ENCODE results near the gene ADIG. TPM values are rescaled to one million over a fixed set of nuclear protein-coding genes. Genes with fewer than 3 reads are reported as not detected.
A peak's percentile ranks its signal among the peaks of the same experiment; 100 is the strongest.

ADIG gene
- total and polyA plus RNA-seq, 2 donors (not counting 1 experiment from before 2014, with no cell fraction given): not detected

DNA sequence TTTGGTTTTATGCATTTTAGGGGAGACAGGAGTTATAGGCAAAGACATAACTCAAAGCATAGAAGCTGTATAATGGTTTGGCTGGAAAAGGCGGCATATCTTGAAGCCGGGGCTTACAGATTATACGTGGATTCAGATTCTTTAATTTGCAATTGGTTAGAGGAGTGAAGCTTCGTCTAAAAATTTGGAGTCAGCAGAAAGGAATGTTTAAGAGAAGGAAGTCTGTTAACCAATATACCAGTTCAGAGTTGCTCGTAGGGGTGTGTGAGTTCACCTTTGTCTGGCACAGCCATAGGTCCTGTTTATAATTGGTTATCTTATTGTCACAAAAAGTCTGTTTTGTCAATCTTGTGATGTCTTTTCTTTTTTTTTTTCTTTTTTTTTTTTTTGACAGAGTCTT is 29.5 kb downstream of the ADIG start:
- Histone ChIP-seq H3K4me3 (replicated peaks in 1 of 4; ENCODE audit: control extremely low read depth in 1 of 4, insufficient read depth in 1 of 4, low read depth in 3 of 4, low read length in 4 of 4) (no peak overlapping the region), H3K4me1 (ENCODE audit: control insufficient read depth, extremely low read depth, insufficient read depth, low read length) (no peaks in the 10 kb centered on the region), H3K79me2 (ENCODE audit: control insufficient read depth, insufficient read depth, low read length) (no peaks in the 10 kb centered on the region), H3K4me2 (ENCODE audit: extremely low read depth, insufficient read depth, low read length) (no peak overlapping the region), H3K27ac (ENCODE audit: insufficient read depth, low read length) (no peak overlapping the region), H3K27me3 (ENCODE audit: control insufficient read depth, insufficient read depth, low read length) (peaks cover 6% of the 10 kb centered on the region), H3K9me3 (ENCODE audit: control insufficient read depth, insufficient read depth, low read depth, low read length) (no peaks in the 10 kb centered on the region), H3K36me3 (ENCODE audit: control insufficient read depth, insufficient read depth, low read length) (no peaks in the 10 kb centered on the region), H2AFZ (ENCODE audit: low read length) (no peak overlapping the region), H4K20me1 (ENCODE audit: control insufficient read depth, extremely low read depth, insufficient read depth, low read length) (no peaks in the 10 kb centered on the region), H3K9ac (ENCODE audit: insufficient read depth, low read length) (no peak overlapping the region)
- DNase-seq (ENCODE audit: low read depth in 2 of 2): peak in 1 of 2 donors; percentile 74
- TF ChIP-seq EZH2 (IDR thresholded peaks at IDR 0.05; ENCODE audit: low read length, missing control alignments) (no peak), CTCF (conservative IDR thresholded peaks at IDR 0.05 in 1 of 2, IDR thresholded peaks at IDR 0.05 in 1 of 2; ENCODE audit: low read depth in 1 of 2, low read length in 2 of 2) (no peak)

GRCh38 chr20:38612751-38613515 is 31.9 kb downstream of the ADIG start:
- no peaks in the 10 kb centered on the region for H3K79me2 ChIP-seq (ENCODE audit: control insufficient read depth, insufficient read depth, low read length)
- H3K9ac ChIP-seq (ENCODE audit: insufficient read depth, low read length): no peak overlapping the region
- TF ChIP-seq CTCF (conservative IDR thresholded peaks at IDR 0.05 in 1 of 2, IDR thresholded peaks at IDR 0.05 in 1 of 2; ENCODE audit: low read depth in 1 of 2, low read length in 2 of 2) (no peak), EZH2 (IDR thresholded peaks at IDR 0.05; ENCODE audit: low read length, missing control alignments) (no peak)
- no peak overlapping the region for H3K27ac ChIP-seq (ENCODE audit: insufficient read depth, low read length)
- H3K9me3 ChIP-seq (ENCODE audit: control insufficient read depth, insufficient read depth, low read depth, low read length): no peaks in the 10 kb centered on the region
- H3K36me3 ChIP-seq (ENCODE audit: control insufficient read depth, insufficient read depth, low read length): no peaks in the 10 kb centered on the region
- no peaks in the 10 kb centered on the region for H4K20me1 ChIP-seq (ENCODE audit: control insufficient read depth, extremely low read depth, insufficient read depth, low read length)
- no peak for DNase-seq (ENCODE audit: low read depth in 2 of 2)
- peaks cover 3% of the 10 kb centered on the region for H3K27me3 ChIP-seq (ENCODE audit: control insufficient read depth, insufficient read depth, low read length)
- no peak overlapping the region for H2AFZ ChIP-seq (ENCODE audit: low read length)
- H3K4me3 ChIP-seq (replicated peaks in 1 of 4; ENCODE audit: control extremely low read depth in 1 of 4, insufficient read depth in 1 of 4, low read depth in 3 of 4, low read length in 4 of 4): no peak overlapping the region
- H3K4me2 ChIP-seq (ENCODE audit: extremely low read depth, insufficient read depth, low read length): no peak overlapping the region
- no peaks in the 10 kb centered on the region for H3K4me1 ChIP-seq (ENCODE audit: control insufficient read depth, extremely low read depth, insufficient read depth, low read length)

DNA sequence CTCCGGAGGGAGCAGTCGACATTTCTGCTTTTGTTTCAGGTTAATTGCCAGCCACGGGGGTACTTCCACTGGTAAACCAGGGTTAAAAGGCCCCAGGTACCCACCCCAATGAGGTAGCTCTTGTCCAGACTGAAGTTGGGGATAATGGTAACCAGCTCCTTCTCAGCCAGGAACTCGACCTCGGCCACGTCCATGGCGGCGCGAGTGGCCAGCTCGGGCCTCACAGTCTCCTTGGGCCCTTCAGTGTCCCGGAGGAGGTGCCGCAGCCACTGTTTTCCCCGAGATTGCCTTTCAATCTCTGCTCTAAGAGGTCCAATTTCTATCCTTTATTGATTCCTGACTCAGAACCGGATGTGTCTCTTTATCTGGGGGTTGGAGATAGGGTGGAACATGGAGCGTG is 34.3 kb downstream of the ADIG start:
- H4K20me1 ChIP-seq (ENCODE audit: control insufficient read depth, extremely low read depth, insufficient read depth, low read length): no peaks in the 10 kb centered on the region
- H3K36me3 ChIP-seq (ENCODE audit: control insufficient read depth, insufficient read depth, low read length): no peaks in the 10 kb centered on the region
- peaks cover 3% of the 10 kb centered on the region for H3K27me3 ChIP-seq (ENCODE audit: control insufficient read depth, insufficient read depth, low read length)
- H3K9ac ChIP-seq (ENCODE audit: insufficient read depth, low read length): no peak overlapping the region
- no peaks in the 10 kb centered on the region for H3K4me1 ChIP-seq (ENCODE audit: control insufficient read depth, extremely low read depth, insufficient read depth, low read length)
- H3K79me2 ChIP-seq (ENCODE audit: control insufficient read depth, insufficient read depth, low read length): no peaks in the 10 kb centered on the region
- TF ChIP-seq CTCF (conservative IDR thresholded peaks at IDR 0.05 in 1 of 2, IDR thresholded peaks at IDR 0.05 in 1 of 2; ENCODE audit: low read depth in 1 of 2, low read length in 2 of 2) (no peak), EZH2 (IDR thresholded peaks at IDR 0.05; ENCODE audit: low read length, missing control alignments) (no peak)
- no peak overlapping the region for H2AFZ ChIP-seq (ENCODE audit: low read length)
- no peaks in the 10 kb centered on the region for H3K9me3 ChIP-seq (ENCODE audit: control insufficient read depth, insufficient read depth, low read depth, low read length)
- no peak for DNase-seq (ENCODE audit: low read depth in 2 of 2)
- H3K27ac ChIP-seq (ENCODE audit: insufficient read depth, low read length): no peak overlapping the region
- no peak overlapping the region for H3K4me3 ChIP-seq (replicated peaks in 1 of 4; ENCODE audit: control extremely low read depth in 1 of 4, insufficient read depth in 1 of 4, low read depth in 3 of 4, low read length in 4 of 4)
- H3K4me2 ChIP-seq (ENCODE audit: extremely low read depth, insufficient read depth, low read length): no peak overlapping the region

Measured in fibroblast of lung (primary cell).